Measurements from ENCODE around the gene FER.

GRCh38 chr5:108947164-108947563, 199.5 kb downstream of the FER start:
- TF ChIP-seq CTCF (IDR thresholded peaks at IDR 0.05) (no peak), POLR2A (IDR thresholded peaks at IDR 0.05) (no peak)
